H1 (cell line): ENCODE results near the gene SPAG8. TPM values are rescaled to one million over a fixed set of nuclear protein-coding genes. Genes with fewer than 3 reads are reported as not detected.

Experiments used
- CTCF ChIA-PET: fragments of 300-600 bp; sonication (Branson Sonifier 250); formaldehyde crosslinking; loops from one replicate; lab custom pipeline; 2021; ENCODE audit not compliant: partially characterized antibody; lab: Charles Lee
- POLR2A ChIA-PET: fragments of 300-600 bp; sonication (Branson Sonifier 250); formaldehyde crosslinking; loops from one replicate; lab custom pipeline; 2021; ENCODE audit warnings: inconsistent platforms; ENCODE audit not compliant: partially characterized antibody; lab: Charles Lee
- DNase-seq, 2 experiments: peaks; one replicate each; pipeline versions ENCODE4 v3.0.0 to v3.0.0-alpha.2; 2010 to 2022; ENCODE audit warnings: low spot score in 2 of 2, low read depth in 1 of 2, mixed read lengths in 1 of 2
- FAIRE-seq: peaks from 2 replicates; lab custom pipeline; 2011; peaks lifted over from hg19 to GRCh38; lab: Jason Lieb, UNC
- H2AFZ ChIP-seq: 2 replicates; pipeline ENCODE4 v1.8.1; 2012; ENCODE audit warnings: low read length, inconsistent platforms
- H2AK5ac ChIP-seq: 2 replicates; pipeline ENCODE4 v1.6.1; 2013; ENCODE audit warnings: low read depth, low read length
- H2BK120ac ChIP-seq: replicated peaks from 2 replicates; pipeline ENCODE3; 2013; ENCODE audit warnings: low read depth, low read length, inconsistent platforms
- H2BK12ac ChIP-seq: 2 replicates; pipeline ENCODE4 v1.6.1; 2013; ENCODE audit warnings: low read depth, low read length
- H2BK15ac ChIP-seq: 2 replicates; pipeline ENCODE4 v1.6.1; 2013; ENCODE audit warnings: low read length
- H2BK20ac ChIP-seq: 2 replicates; pipeline ENCODE4 v1.6.1; 2013; ENCODE audit warnings: low read length
- H2BK5ac ChIP-seq: 2 replicates; pipeline ENCODE4 v1.6.1; 2013; ENCODE audit warnings: low read depth, low read length
- H3K14ac ChIP-seq: 2 replicates; pipeline ENCODE4 v1.6.1; 2013; ENCODE audit warnings: inconsistent platforms; ENCODE audit not compliant: insufficient read length
- H3K18ac ChIP-seq: 2 replicates; pipeline ENCODE4 v1.6.1; 2013; ENCODE audit warnings: low read length; ENCODE audit errors: extremely low read depth
- H3K23ac ChIP-seq: 2 replicates; pipeline ENCODE4 v1.6.1; 2013; ENCODE audit warnings: inconsistent platforms; ENCODE audit not compliant: insufficient read length
- H3K23me2 ChIP-seq: 2 replicates; pipeline ENCODE4 v1.6.1; 2013; ENCODE audit warnings: low read depth, low read length
- H3K27ac ChIP-seq: 2 replicates; pipeline ENCODE4 v1.6.1; 2011; ENCODE audit warnings: low read depth, low read length, inconsistent platforms
- H3K27me3 ChIP-seq, 4 experiments: replicated peaks in 1 of 4; 1 replicate in 1 of 4; 2 replicates in 3 of 4; pipeline versions ENCODE4 v1.6.1 to v1.8.1; 2011 to 2013; ENCODE audit warnings: low read length in 3 of 4, mild to moderate bottlenecking in 3 of 4, inconsistent platforms in 2 of 4, mixed read lengths in 2 of 4, moderate library complexity in 1 of 4; ENCODE audit not compliant: control insufficient read depth in 3 of 4, insufficient read depth in 3 of 4; ENCODE audit errors: extremely low read depth in 1 of 4
- H3K36me3 ChIP-seq, 4 experiments: 2 replicates each; pipeline versions ENCODE4 v1.6.1 to v1.8.1; 2011 to 2013; ENCODE audit warnings: mild to moderate bottlenecking in 4 of 4, low read length in 3 of 4, moderate library complexity in 2 of 4, control low read depth in 1 of 4, inconsistent platforms in 1 of 4; ENCODE audit not compliant: insufficient read depth in 4 of 4, control insufficient read depth in 2 of 4
- H3K4ac ChIP-seq: replicated peaks from 2 replicates; pipeline ENCODE3; 2013; ENCODE audit warnings: low read length, low read depth, mixed read lengths, inconsistent platforms; ENCODE audit not compliant: insufficient read length
- H3K4me1 ChIP-seq, 4 experiments: replicated peaks in 1 of 4; 1 replicate in 1 of 4; 2 replicates in 3 of 4; pipeline versions ENCODE4 v1.6.1 to v1.8.1; 2011 to 2013; ENCODE audit warnings: low read length in 3 of 4, inconsistent platforms in 2 of 4, mixed read lengths in 1 of 4; ENCODE audit not compliant: insufficient read depth in 4 of 4, control insufficient read depth in 3 of 4
- H3K4me2 ChIP-seq, 2 experiments: 2 replicates each; pipeline versions ENCODE4 v1.6.1 to v1.8.1; 2011 to 2013; ENCODE audit warnings: low read depth in 2 of 2, low read length in 2 of 2, control low read depth in 1 of 2, inconsistent platforms in 1 of 2, mild to moderate bottlenecking in 1 of 2; ENCODE audit not compliant: insufficient read depth in 1 of 2
- H3K4me3 ChIP-seq, 4 experiments: fragments of 200-600, 300-600 bp in 1 of 4; sonication (generic), shearing (Covaris generic), sonication (Bioruptor Twin) in 1 of 4; 2 replicates each; pipeline versions ENCODE4 v1.5.1 to v1.8.1; 2011 to 2016; ENCODE audit warnings: low read length in 4 of 4, low read depth in 3 of 4, control low read depth in 2 of 4, inconsistent platforms in 2 of 4, mild to moderate bottlenecking in 2 of 4, mixed read lengths in 1 of 4, moderate library complexity in 1 of 4; ENCODE audit not compliant: insufficient read depth in 2 of 4; ENCODE audit errors: extremely low read depth in 1 of 4
- H3K56ac ChIP-seq: replicated peaks from 2 replicates; pipeline ENCODE3; 2013; ENCODE audit warnings: low read depth, mild to moderate bottlenecking, mixed read lengths, low read length, inconsistent platforms; ENCODE audit not compliant: insufficient read length
- H3K79me1 ChIP-seq: 2 replicates; pipeline ENCODE4 v1.6.1; 2013; ENCODE audit warnings: low read depth, low read length, control low read depth
- H3K79me2 ChIP-seq, 2 experiments: 2 replicates each; pipeline versions ENCODE4 v1.6.1 to v1.8.1; 2012 to 2013; ENCODE audit warnings: low read length in 2 of 2, mild to moderate bottlenecking in 2 of 2, inconsistent platforms in 1 of 2; ENCODE audit not compliant: insufficient read depth in 2 of 2, control insufficient read depth in 1 of 2
- H3K9ac ChIP-seq, 4 experiments: replicated peaks in 1 of 4; 1 replicate in 1 of 4; 2 replicates in 3 of 4; pipeline versions ENCODE4 v1.6.1 to v1.8.1; 2011 to 2013; ENCODE audit warnings: low read depth in 3 of 4, low read length in 3 of 4, control low read depth in 2 of 4, mild to moderate bottlenecking in 2 of 4, moderate library complexity in 2 of 4, inconsistent platforms in 1 of 4; ENCODE audit errors: extremely low read depth in 1 of 4
- H3K9me3 ChIP-seq, 2 experiments: 2 replicates each; pipeline versions ENCODE4 v1.6.1 to v1.8.1; 2012 to 2013; ENCODE audit warnings: mild to moderate bottlenecking in 2 of 2, moderate library complexity in 2 of 2, control low read depth in 1 of 2, inconsistent platforms in 1 of 2, low read depth in 1 of 2, low read length in 1 of 2, mixed read lengths in 1 of 2; ENCODE audit not compliant: insufficient read depth in 2 of 2
- H4K20me1 ChIP-seq, 2 experiments: replicated peaks in 1 of 2; 2 replicates each; pipeline versions ENCODE3 to v1.8.1; 2011 to 2013; ENCODE audit warnings: inconsistent platforms in 2 of 2, low read length in 2 of 2, mild to moderate bottlenecking in 1 of 2; ENCODE audit not compliant: insufficient read depth in 2 of 2, control insufficient read depth in 1 of 2
- H4K5ac ChIP-seq: 2 replicates; pipeline ENCODE4 v1.6.1; 2013; ENCODE audit warnings: low read length, low read depth, mixed read lengths, inconsistent platforms; ENCODE audit not compliant: insufficient read length
- H4K8ac ChIP-seq: 2 replicates; pipeline ENCODE4 v1.8.0; 2013; ENCODE audit warnings: mild to moderate bottlenecking, moderate library complexity, low read length, inconsistent platforms; ENCODE audit not compliant: insufficient read depth; ENCODE audit errors: extremely low read depth
- H4K91ac ChIP-seq: replicated peaks from 2 replicates; pipeline ENCODE3; 2013; ENCODE audit warnings: low read length, mixed read lengths, inconsistent platforms; ENCODE audit not compliant: insufficient read length
- BCL11A ChIP-seq, 2 experiments: IDR thresholded peaks; one replicate each; pipeline ENCODE4 v1.6.1; 2011; ENCODE audit warnings: low read depth in 2 of 2, low read length in 2 of 2, mild to moderate bottlenecking in 2 of 2
- CTCF ChIP-seq, 3 experiments: IDR thresholded peaks; 1 replicate in 2 of 3; 2 replicates in 1 of 3; pipeline versions ENCODE4 v1.5.1 to v1.6.1; 2011; ENCODE audit warnings: low read length in 3 of 3, mild to moderate bottlenecking in 3 of 3, inconsistent platforms in 2 of 3, low read depth in 1 of 3, moderate library complexity in 1 of 3; ENCODE audit not compliant: insufficient read depth in 1 of 3; ENCODE audit errors: control extremely low read depth in 1 of 3
- GTF2F1 ChIP-seq: IDR thresholded peaks from 2 replicates; pipeline ENCODE4 v1.6.1; 2012; ENCODE audit warnings: low read depth, low read length, improper control_type of control experiment, borderline replicate concordance
- NANOG ChIP-seq: IDR thresholded peaks from 2 replicates; pipeline ENCODE4 v1.6.1; 2011; ENCODE audit warnings: low read length, low read depth, mild to moderate bottlenecking, inconsistent platforms; ENCODE audit not compliant: insufficient read depth, poor library complexity, severe bottlenecking
- POU5F1 ChIP-seq: IDR thresholded peaks from 2 replicates; pipeline ENCODE4 v1.6.1; 2011; ENCODE audit warnings: low read depth, mild to moderate bottlenecking, low read length, moderate library complexity
- RAD21 ChIP-seq, 2 experiments: IDR thresholded peaks in 1 of 2; conservative IDR thresholded peaks in 1 of 2; 2 replicates each; pipeline ENCODE4 v1.6.1; 2011; ENCODE audit warnings: low read depth in 2 of 2, low read length in 2 of 2, improper control_type of control experiment in 1 of 2, inconsistent platforms in 1 of 2, mild to moderate bottlenecking in 1 of 2, moderate library complexity in 1 of 2
- RFX5 ChIP-seq: IDR thresholded peaks from 2 replicates; pipeline ENCODE4 v1.6.1; 2011; ENCODE audit warnings: low read depth, low read length, improper control_type of control experiment, borderline replicate concordance
- RNF2 ChIP-seq: fragments of 200-900, 300-1000 bp; sonication (generic); IDR thresholded peaks from 2 replicates; pipeline ENCODE4 v1.7.1; 2016; ENCODE audit warnings: borderline replicate concordance, low read depth, mild to moderate bottlenecking, antibody characterized with exemption, low read length; ENCODE audit not compliant: poor library complexity, severe bottlenecking; ENCODE audit errors: missing control alignments
- SIRT6 ChIP-seq: IDR thresholded peaks from one replicate; pipeline ENCODE4 v1.7.1; 2012; ENCODE audit warnings: low read length, inconsistent platforms
- SRF ChIP-seq: IDR thresholded peaks from 2 replicates; pipeline ENCODE4 v1.6.1; 2011; ENCODE audit warnings: mild to moderate bottlenecking, low read depth, low read length, moderate library complexity
- SUZ12 ChIP-seq: fragments of 200-600 bp; sonication (generic); IDR thresholded peaks from 2 replicates; pipeline ENCODE4 v1.6.1; 2012; ENCODE audit warnings: mild to moderate bottlenecking, inconsistent platforms, low read length, moderate library complexity, mixed read lengths
- TAF7 ChIP-seq: optimal IDR thresholded peaks from 2 replicates; pipeline ENCODE3; 2011; ENCODE audit warnings: low read depth, mild to moderate bottlenecking, inconsistent platforms, low read length, moderate library complexity, borderline replicate concordance
- polyA plus RNA-seq, 7 experiments: library from polyadenylated mRNA; depleted of rRNA in 3 of 7; stranded (reverse) in 5 of 7; unstranded in 2 of 7; fragments of >200 nt in 5 of 7; fragments of 200-250 nt in 2 of 7; gene quantifications; 1 replicate in 5 of 7; 2 replicates in 1 of 7; 4 replicates in 1 of 7; pipeline versions ENCODE4 v1.2.1 to v1.2.3, GENCODE V29; 2011 to 2013; ENCODE audit warnings: missing spikeins in 2 of 7, mixed read lengths in 2 of 7
- total RNA-seq: library from RNA; stranded (reverse); fragmentation: NEBNext Ultra II Directional; extraction: Animal tissue kit (Norgen Biotek cat#: 25700); gene quantifications from 2 replicates; pipeline ENCODE4 v1.2.1, GENCODE V29; 2021

SPAG8 gene
- total and polyA plus RNA-seq, 2 of the 8 experiments (the other 6 are each of a cell fraction or from before 2014, with no cell fraction given), result 0.37 to 0.44 TPM

- no peak for DNase-seq
- Histone ChIP-seq H3K18ac (no peak overlapping the region), H3K4me1 (no peaks in the 10 kb centered on the region), H3K23me2 (no peaks in the 10 kb centered on the region), H3K4me3 (no peak overlapping the region), H4K91ac (no peak overlapping the region), H3K36me3 (no peaks in the 10 kb centered on the region), H2BK120ac (no peak overlapping the region), H3K9me3 (no peaks in the 10 kb centered on the region), H2BK12ac (no peak overlapping the region), H4K20me1 (no peaks in the 10 kb centered on the region), H3K79me2 (no peaks in the 10 kb centered on the region), H3K4ac (no peak overlapping the region), H2BK15ac (no peak overlapping the region), H3K9ac (no peak overlapping the region), H4K8ac (no peak overlapping the region), H3K27ac (no peak overlapping the region), H3K79me1 (no peaks in the 10 kb centered on the region), H3K27me3 (no peaks in the 10 kb centered on the region), H2BK5ac (no peak overlapping the region), H4K5ac (no peak overlapping the region), H2AFZ (no peak overlapping the region), H2BK20ac (no peak overlapping the region), H2AK5ac (no peak overlapping the region), H3K23ac (no peak overlapping the region), H3K14ac (no peak overlapping the region), H3K4me2 (no peak overlapping the region), H3K56ac (no peak overlapping the region)
- ChIA-PET POLR2A (interaction anchor here (0.7 kb wide), 1 partner anchor 43 kb away, joined by 4 read pairs; no protein-coding TSS in a partner anchor), CTCF (interaction anchor here (0.7 kb wide), 1 partner anchor 56 kb away, joined by 3 read pairs; no protein-coding TSS in a partner anchor)
- FAIRE-seq, result no peak
- no peak for TF ChIP-seq SRF
- no peak for TF ChIP-seq TAF7
- no peak for TF ChIP-seq BCL11A (IDR thresholded peaks at IDR 0.05; ENCODE audit: low read depth in 2 of 2, low read length in 2 of 2)
- TF ChIP-seq GTF2F1, result no peak
- TF ChIP-seq SUZ12, result no peak
- TF ChIP-seq RAD21 (IDR thresholded peaks at IDR 0.05 in 1 of 2, conservative IDR thresholded peaks at IDR 0.05 in 1 of 2; ENCODE audit: low read depth in 2 of 2, low read length in 2 of 2), result no peak
- no peak for TF ChIP-seq RFX5
- no peak for TF ChIP-seq SIRT6
- no peak for TF ChIP-seq RNF2
- no peak for TF ChIP-seq NANOG
- TF ChIP-seq POU5F1, result no peak
- no peak for TF ChIP-seq CTCF (IDR thresholded peaks at IDR 0.05; ENCODE audit: control extremely low read depth in 1 of 3, insufficient read depth in 1 of 3, low read depth in 1 of 3, low read length in 3 of 3)
These were observed 28.6 kb downstream of the SPAG8 start for GRCh38 chr9:35783418-35783817.
